ENCODE results near the gene PNPLA3. TPM values are rescaled to one million over a fixed set of nuclear protein-coding genes. Genes with fewer than 3 reads are reported as not detected.

The PNPLA3 gene
- total RNA-seq, 1 experiment from 2014 or later: 0.36 TPM

DNA sequence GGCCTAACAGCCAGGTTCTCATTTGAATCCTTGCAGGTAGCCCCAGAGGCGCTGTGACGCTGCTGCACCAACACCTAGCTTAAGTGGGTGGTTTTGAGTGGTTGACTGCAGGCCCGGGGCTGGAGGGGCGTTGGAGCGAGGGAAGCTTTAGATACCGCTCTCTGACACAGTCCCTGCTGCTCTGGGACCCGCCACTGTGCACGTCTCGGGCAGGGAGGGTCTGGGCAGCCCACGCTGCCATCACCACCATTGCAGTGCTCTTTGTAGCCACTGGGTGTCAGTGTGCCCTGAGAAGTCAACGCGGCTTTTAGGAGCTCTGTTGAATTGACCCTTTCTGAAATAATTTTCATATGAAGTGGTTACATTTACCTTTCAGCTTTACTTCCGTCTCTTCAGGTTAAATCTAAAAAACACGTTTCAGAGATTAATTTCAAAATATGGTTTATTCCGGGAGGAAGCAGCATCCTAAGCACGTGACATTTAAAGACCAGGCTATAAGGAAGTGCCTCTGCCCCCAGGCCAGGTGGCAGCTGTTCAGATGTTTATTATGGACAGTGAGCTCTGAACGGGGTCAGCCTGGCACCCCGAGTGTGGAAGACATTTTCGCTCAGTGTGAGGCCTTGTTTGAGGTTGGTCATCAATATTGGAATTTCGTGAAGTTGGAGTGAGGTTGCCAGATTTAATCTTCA, 69.6 kb downstream of the PNPLA3 start:
- DNase-seq: peak; percentile 54

GRCh38 chr22:43994006-43994405, 70.4 kb downstream of the PNPLA3 start:
- H3K27me3 ChIP-seq (ENCODE audit: low read length): no peaks in the 10 kb centered on the region
- no peak overlapping the region for H3K9ac ChIP-seq (ENCODE audit: low read length)
- BruUV-seq (replicated peaks): no TSS peak
- no peak for TF ChIP-seq EZH2 (IDR thresholded peaks at IDR 0.05; ENCODE audit: low read length, unreplicated experiment)
- TF ChIP-seq EZH2phosphoT487 (IDR thresholded peaks at IDR 0.05; ENCODE audit: borderline replicate concordance, low read length): no peak
- no peaks in the 10 kb centered on the region for H3K79me2 ChIP-seq (ENCODE audit: low read length)
- H3K36me3 ChIP-seq (ENCODE audit: low read depth, low read length): peaks cover 14% of the 10 kb centered on the region
- peaks cover 14% of the 10 kb centered on the region for H3K4me1 ChIP-seq (ENCODE audit: insufficient read depth, low read length)
- H3K27ac ChIP-seq (ENCODE audit: low read length): no peak overlapping the region
- intact Hi-C loops (cut with micrococcal nuclease): no loop called here
- no peak overlapping the region for H3K4me2 ChIP-seq (ENCODE audit: low read length)
- no peak overlapping the region for H2AFZ ChIP-seq (ENCODE audit: low read length)
- H3F3A ChIP-seq (ENCODE audit: low read length, unreplicated experiment): no peaks in the 10 kb centered on the region
- DNase-seq (no peak), ATAC-seq (no peak)
- no peaks in the 10 kb centered on the region for H4K20me1 ChIP-seq (ENCODE audit: low read length)
- H3K9me3 ChIP-seq (ENCODE audit: low read length): no peaks in the 10 kb centered on the region
- no peak overlapping the region for H3K4me3 ChIP-seq (ENCODE audit: low read length)
- CTCF ChIA-PET: interaction anchor here (1.4 to 2.3 kb wide), 2 partner anchors 92 to 632 kb away, joined by 7 to 65 read pairs; no protein-coding TSS in a partner anchor
- no peaks in the 10 kb centered on the region for H3K9me2 ChIP-seq (replicated peaks; ENCODE audit: low read length)
- POLR2A ChIA-PET (ENCODE audit: unreplicated experiment): no interaction called here

More for the DNA sequence above, 69.6 kb downstream of the PNPLA3 start:
- ChIA-PET POLR2A (ENCODE audit: unreplicated experiment) (no interaction called here), CTCF (interaction anchor here (0.5 to 2.3 kb wide), 6 partner anchors 49 to 650 kb away, joined by 3 to 65 read pairs (median 6); no protein-coding TSS in a partner anchor)
- H3K9me3 ChIP-seq (ENCODE audit: low read length): no peaks in the 10 kb centered on the region
- no peak overlapping the region for H3K4me2 ChIP-seq (ENCODE audit: low read length)
- H3K36me3 ChIP-seq (ENCODE audit: low read depth, low read length): peaks cover 14% of the 10 kb centered on the region
- no peak overlapping the region for H3K27ac ChIP-seq (ENCODE audit: low read length)
- no peak for TF ChIP-seq EZH2 (IDR thresholded peaks at IDR 0.05; ENCODE audit: low read length, unreplicated experiment)
- TF ChIP-seq, protein P1, sequence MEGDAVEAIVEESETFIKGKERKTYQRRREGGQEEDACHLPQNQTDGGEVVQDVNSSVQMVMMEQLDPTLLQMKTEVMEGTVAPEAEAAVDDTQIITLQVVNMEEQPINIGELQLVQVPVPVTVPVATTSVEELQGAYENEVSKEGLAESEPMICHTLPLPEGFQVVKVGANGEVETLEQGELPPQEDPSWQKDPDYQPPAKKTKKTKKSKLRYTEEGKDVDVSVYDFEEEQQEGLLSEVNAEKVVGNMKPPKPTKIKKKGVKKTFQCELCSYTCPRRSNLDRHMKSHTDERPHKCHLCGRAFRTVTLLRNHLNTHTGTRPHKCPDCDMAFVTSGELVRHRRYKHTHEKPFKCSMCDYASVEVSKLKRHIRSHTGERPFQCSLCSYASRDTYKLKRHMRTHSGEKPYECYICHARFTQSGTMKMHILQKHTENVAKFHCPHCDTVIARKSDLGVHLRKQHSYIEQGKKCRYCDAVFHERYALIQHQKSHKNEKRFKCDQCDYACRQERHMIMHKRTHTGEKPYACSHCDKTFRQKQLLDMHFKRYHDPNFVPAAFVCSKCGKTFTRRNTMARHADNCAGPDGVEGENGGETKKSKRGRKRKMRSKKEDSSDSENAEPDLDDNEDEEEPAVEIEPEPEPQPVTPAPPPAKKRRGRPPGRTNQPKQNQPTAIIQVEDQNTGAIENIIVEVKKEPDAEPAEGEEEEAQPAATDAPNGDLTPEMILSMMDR (conservative IDR thresholded peaks at IDR 0.05; ENCODE audit: low read depth, low read length): peak; percentile 92
- H3K4me3 ChIP-seq (ENCODE audit: low read length): no peak overlapping the region
- H3K79me2 ChIP-seq (ENCODE audit: low read length): no peaks in the 10 kb centered on the region
- no peaks in the 10 kb centered on the region for H3F3A ChIP-seq (ENCODE audit: low read length, unreplicated experiment)
- peak; percentile 73 for ATAC-seq
- intact Hi-C loops (cut with micrococcal nuclease): loop anchor here (1.0 to 2.0 kb wide), 2 partner anchors 92 to 634 kb away; no protein-coding TSS in a partner anchor
- no peaks in the 10 kb centered on the region for H3K27me3 ChIP-seq (ENCODE audit: low read length)
- no peak overlapping the region for H3K9ac ChIP-seq (ENCODE audit: low read length)
- H2AFZ ChIP-seq (ENCODE audit: low read length): no peak overlapping the region
- peaks cover 14% of the 10 kb centered on the region for H3K4me1 ChIP-seq (ENCODE audit: insufficient read depth, low read length)
- no peaks in the 10 kb centered on the region for H3K9me2 ChIP-seq (replicated peaks; ENCODE audit: low read length)
- no peaks in the 10 kb centered on the region for H4K20me1 ChIP-seq (ENCODE audit: low read length)
- no TSS peak for BruUV-seq (replicated peaks)

GRCh38 chr22:43994416-43994815, 70.8 kb downstream of the PNPLA3 start:
- no peak overlapping the region for H3K4me2 ChIP-seq (ENCODE audit: low read length)
- no peak overlapping the region for H3K4me3 ChIP-seq (ENCODE audit: low read length)
- ATAC-seq: no peak
- H3K27ac ChIP-seq (ENCODE audit: low read length): no peak overlapping the region
- no peak overlapping the region for H3K9ac ChIP-seq (ENCODE audit: low read length)
- intact Hi-C loops (cut with micrococcal nuclease): no loop called here
- H4K20me1 ChIP-seq (ENCODE audit: low read length): no peaks in the 10 kb centered on the region
- no peaks in the 10 kb centered on the region for H3K9me2 ChIP-seq (replicated peaks; ENCODE audit: low read length)
- no peaks in the 10 kb centered on the region for H3K27me3 ChIP-seq (ENCODE audit: low read length)
- CTCF ChIA-PET: no interaction called here
- H3K36me3 ChIP-seq (ENCODE audit: low read depth, low read length): peaks cover 14% of the 10 kb centered on the region
- peaks cover 14% of the 10 kb centered on the region for H3K4me1 ChIP-seq (ENCODE audit: insufficient read depth, low read length)
- no peaks in the 10 kb centered on the region for H3K9me3 ChIP-seq (ENCODE audit: low read length)
- no peaks in the 10 kb centered on the region for H3F3A ChIP-seq (ENCODE audit: low read length, unreplicated experiment)
- BruUV-seq (replicated peaks): no TSS peak
- DNase-seq: no peak
- TF ChIP-seq, protein P1 (conservative IDR thresholded peaks at IDR 0.05; ENCODE audit: low read depth, low read length): no peak
- TF ChIP-seq EZH2 (IDR thresholded peaks at IDR 0.05; ENCODE audit: low read length, unreplicated experiment): no peak
- no peak for TF ChIP-seq EZH2phosphoT487 (IDR thresholded peaks at IDR 0.05; ENCODE audit: borderline replicate concordance, low read length)
- no peak overlapping the region for H2AFZ ChIP-seq (ENCODE audit: low read length)
- H3K79me2 ChIP-seq (ENCODE audit: low read length): no peaks in the 10 kb centered on the region
- POLR2A ChIA-PET (ENCODE audit: unreplicated experiment): no interaction called here
